ENCODE data around the gene MOGAT2. TPM values are rescaled to one million over a fixed set of nuclear protein-coding genes. Genes with fewer than 3 reads are reported as not detected.

MOGAT2 gene
- total and polyA plus RNA-seq, 2 of the 13 experiments (the other 11 are each of a cell fraction or from before 2014, with no cell fraction given): 27.2 to 27.8 TPM

DNA sequence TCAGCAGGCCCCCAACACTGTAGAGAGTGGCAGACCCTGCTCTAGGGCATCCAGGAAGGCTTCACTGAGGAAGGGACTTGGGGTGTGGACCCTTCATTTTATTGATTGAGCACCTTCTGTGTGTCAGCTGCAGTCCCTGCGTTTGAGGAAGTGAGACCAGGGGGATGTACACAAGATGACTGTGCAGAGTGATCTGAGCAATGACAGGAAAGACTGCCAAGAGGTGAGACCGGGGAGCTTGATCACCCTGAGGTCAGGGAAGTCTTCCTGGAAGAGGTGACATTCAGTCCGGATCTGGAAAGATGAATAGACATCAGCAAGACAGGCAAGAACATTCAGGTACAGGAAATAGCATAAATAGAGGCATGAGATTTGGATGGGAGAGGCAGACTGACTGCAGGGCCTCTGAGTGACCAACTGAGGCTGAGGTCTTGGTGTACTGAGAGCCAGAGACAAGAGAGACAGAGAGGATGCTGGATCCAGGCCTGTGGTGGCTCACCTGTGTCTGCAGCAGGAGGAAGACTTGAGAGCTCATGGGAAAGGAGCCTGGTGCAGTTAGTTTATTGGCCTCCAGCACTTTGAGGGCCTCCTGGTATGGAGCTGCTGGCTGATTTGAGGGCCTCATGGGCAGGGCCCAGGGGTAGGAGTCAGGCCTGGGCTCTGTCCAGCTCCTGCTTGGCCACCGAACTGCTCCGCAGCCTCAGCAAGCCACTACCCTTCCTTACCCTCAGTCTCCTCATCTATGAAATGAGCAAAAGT is 56.1 kb downstream of the MOGAT2 start:
- no peaks in the 10 kb centered on the region for H3K27me3 ChIP-seq (ENCODE audit: control insufficient read depth in 1 of 2, insufficient read depth in 2 of 2, low read length in 2 of 2)
- H3K79me2 ChIP-seq (ENCODE audit: insufficient read depth, low read length): peaks cover 34% of the 10 kb centered on the region
- no peak for FAIRE-seq
- no peak overlapping the region for H3K4me2 ChIP-seq (ENCODE audit: low read depth, low read length)
- DNase-seq (ENCODE audit: low spot score): no peak
- TF ChIP-seq ZFP36L1 (CRISPR knock-in tag; IDR thresholded peaks at IDR 0.05) (no peak), ZSCAN25 (CRISPR knock-in tag; IDR thresholded peaks at IDR 0.05) (no peak), ZNF563 (CRISPR knock-in tag; IDR thresholded peaks at IDR 0.05) (no peak), ARNTL (CRISPR knock-in tag; IDR thresholded peaks at IDR 0.05) (no peak), MBD4 (IDR thresholded peaks at IDR 0.05; ENCODE audit: borderline replicate concordance, low read length) (no peak), REL (CRISPR knock-in tag; conservative IDR thresholded peaks at IDR 0.05) (no peak)
- TF ChIP-seq, protein P1, sequence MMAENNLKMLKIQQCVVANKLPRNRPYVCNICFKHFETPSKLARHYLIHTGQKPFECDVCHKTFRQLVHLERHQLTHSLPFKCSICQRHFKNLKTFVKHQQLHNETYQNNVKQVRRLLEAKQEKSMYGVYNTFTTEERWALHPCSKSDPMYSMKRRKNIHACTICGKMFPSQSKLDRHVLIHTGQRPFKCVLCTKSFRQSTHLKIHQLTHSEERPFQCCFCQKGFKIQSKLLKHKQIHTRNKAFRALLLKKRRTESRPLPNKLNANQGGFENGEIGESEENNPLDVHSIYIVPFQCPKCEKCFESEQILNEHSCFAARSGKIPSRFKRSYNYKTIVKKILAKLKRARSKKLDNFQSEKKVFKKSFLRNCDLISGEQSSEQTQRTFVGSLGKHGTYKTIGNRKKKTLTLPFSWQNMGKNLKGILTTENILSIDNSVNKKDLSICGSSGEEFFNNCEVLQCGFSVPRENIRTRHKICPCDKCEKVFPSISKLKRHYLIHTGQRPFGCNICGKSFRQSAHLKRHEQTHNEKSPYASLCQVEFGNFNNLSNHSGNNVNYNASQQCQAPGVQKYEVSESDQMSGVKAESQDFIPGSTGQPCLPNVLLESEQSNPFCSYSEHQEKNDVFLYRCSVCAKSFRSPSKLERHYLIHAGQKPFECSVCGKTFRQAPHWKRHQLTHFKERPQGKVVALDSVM (CRISPR knock-in tag; IDR thresholded peaks at IDR 0.05): no peak
- no TSS peak for BruUV-seq (replicated peaks)
- ChIA-PET CTCF (ENCODE audit: low intra/inter-chr PET ratio, low total read pairs) (no interaction called here), POLR2A (interaction anchor here (0.8 to 2.0 kb wide), 3 partner anchors 9 to 22 kb away, joined by 3 to 12 read pairs (median 4); no protein-coding TSS in a partner anchor)
- H3K4me1 ChIP-seq (ENCODE audit: insufficient read depth, low read length): peaks cover 36% of the 10 kb centered on the region
- no peak for ATAC-seq
- no peaks in the 10 kb centered on the region for H4K20me1 ChIP-seq (ENCODE audit: insufficient read depth, low read length)
- H3K36me3 ChIP-seq (replicated peaks in 1 of 2; ENCODE audit: control insufficient read depth in 1 of 2, insufficient read depth in 2 of 2, low read length in 2 of 2): peaks cover 0 to 14% of the 10 kb centered on the region in 2 experiments; a peak in 2 of 5 replicates
- no peak overlapping the region for H3K27ac ChIP-seq (ENCODE audit: extremely low read length, insufficient read depth, low read length)
- no peak overlapping the region for H2AFZ ChIP-seq (ENCODE audit: low read length)
- intact Hi-C loops (cut with micrococcal nuclease; ENCODE audit: unreplicated experiment): no loop called here
- 95% methylated on average over 4 of the region's 5 CpGs for WGBS (ENCODE audit: low lambda C conversion rate)
- H3K9me3 ChIP-seq (ENCODE audit: low read length): no peaks in the 10 kb centered on the region
- H3K4me3 ChIP-seq (replicated peaks in 1 of 3; ENCODE audit: insufficient read depth in 1 of 3, low read depth in 2 of 3, low read length in 3 of 3): no peak overlapping the region
- in situ Hi-C loops (cut with HindIII; ENCODE audit: extremely low pct_ligation_motif_present, low pct_unique_long_range_greater_than_20kb): no loop called here
- no peak overlapping the region for H3K9ac ChIP-seq (ENCODE audit: insufficient read depth, low read depth, low read length)
